Measurements from ENCODE around the gene CARMIL1. TPM values are rescaled to one million over a fixed set of nuclear protein-coding genes. Genes with fewer than 3 reads are reported as not detected.

Gene CARMIL1
- total and polyA plus RNA-seq, 2 of the 8 experiments (the other 6 are each of a cell fraction or from before 2014, with no cell fraction given): 20.3 to 40.4 TPM

DNA sequence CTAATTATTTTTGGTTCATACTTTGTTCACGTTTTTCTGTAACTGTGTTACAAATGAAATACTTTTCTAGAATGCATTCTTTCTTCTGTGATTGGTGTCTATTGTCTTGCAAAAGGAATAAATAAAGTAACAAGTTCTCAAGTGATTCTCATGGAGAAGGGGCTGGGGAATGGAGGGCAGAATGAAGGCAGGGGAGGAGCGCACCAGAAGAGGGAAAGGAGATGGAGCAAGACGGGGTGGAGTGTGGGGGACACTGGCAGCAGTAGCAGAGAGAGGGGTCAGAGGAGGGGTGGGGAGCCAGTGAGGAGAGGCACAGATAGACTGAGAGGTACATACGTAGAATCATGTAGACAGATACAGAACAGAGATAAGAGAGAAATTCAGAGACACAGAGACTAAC lies 136.5 kb downstream of the CARMIL1 start (continued):
- no peak for TF ChIP-seq SUZ12 (IDR thresholded peaks at IDR 0.05; ENCODE audit: low read length)
- no peak for TF ChIP-seq SP1 (IDR thresholded peaks at IDR 0.05; ENCODE audit: low read depth, low read length)
- TF ChIP-seq SP2 (IDR thresholded peaks at IDR 0.05; ENCODE audit: low read length): no peak
- TF ChIP-seq KDM5A (IDR thresholded peaks at IDR 0.05; ENCODE audit: low read length): no peak
- no peak for TF ChIP-seq JUND (IDR thresholded peaks at IDR 0.05; ENCODE audit: low read length)
- TF ChIP-seq, protein P1, sequence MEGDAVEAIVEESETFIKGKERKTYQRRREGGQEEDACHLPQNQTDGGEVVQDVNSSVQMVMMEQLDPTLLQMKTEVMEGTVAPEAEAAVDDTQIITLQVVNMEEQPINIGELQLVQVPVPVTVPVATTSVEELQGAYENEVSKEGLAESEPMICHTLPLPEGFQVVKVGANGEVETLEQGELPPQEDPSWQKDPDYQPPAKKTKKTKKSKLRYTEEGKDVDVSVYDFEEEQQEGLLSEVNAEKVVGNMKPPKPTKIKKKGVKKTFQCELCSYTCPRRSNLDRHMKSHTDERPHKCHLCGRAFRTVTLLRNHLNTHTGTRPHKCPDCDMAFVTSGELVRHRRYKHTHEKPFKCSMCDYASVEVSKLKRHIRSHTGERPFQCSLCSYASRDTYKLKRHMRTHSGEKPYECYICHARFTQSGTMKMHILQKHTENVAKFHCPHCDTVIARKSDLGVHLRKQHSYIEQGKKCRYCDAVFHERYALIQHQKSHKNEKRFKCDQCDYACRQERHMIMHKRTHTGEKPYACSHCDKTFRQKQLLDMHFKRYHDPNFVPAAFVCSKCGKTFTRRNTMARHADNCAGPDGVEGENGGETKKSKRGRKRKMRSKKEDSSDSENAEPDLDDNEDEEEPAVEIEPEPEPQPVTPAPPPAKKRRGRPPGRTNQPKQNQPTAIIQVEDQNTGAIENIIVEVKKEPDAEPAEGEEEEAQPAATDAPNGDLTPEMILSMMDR (IDR thresholded peaks at IDR 0.05; ENCODE audit: control extremely low read depth in 1 of 3, insufficient read depth in 1 of 3, low read depth in 1 of 3, low read length in 3 of 3): no peak

Data from H1 (cell line).